ENCODE results near the gene C2. TPM values are rescaled to one million over a fixed set of nuclear protein-coding genes. Genes with fewer than 3 reads are reported as not detected.

C2 gene
- total and polyA plus RNA-seq, 3 donors from 2014 or later: 5.1 to 24.8 (median 6.3) TPM

- no peak overlapping the region for H3K4me3 ChIP-seq
- no peaks in the 10 kb centered on the region for H3K27me3 ChIP-seq
- intact Hi-C loops (cut with DNase I; ENCODE audit: low total_unique reads): no loop called here
- no peaks in the 10 kb centered on the region for H3K36me3 ChIP-seq (ENCODE audit: low read depth, missing control alignments)
- H3K27ac ChIP-seq: no peak overlapping the region
- WGBS, 2 donors: 81 to 85% methylated on average over 11 of the region's 11 CpGs
- no peaks in the 10 kb centered on the region for H3K9me3 ChIP-seq
- no peak for DNase-seq
- no peaks in the 10 kb centered on the region for H3K4me1 ChIP-seq
- TF ChIP-seq POLR2A (IDR thresholded peaks at IDR 0.05) (no peak), CTCF (IDR thresholded peaks at IDR 0.05) (no peak)
Measured at GRCh38 chr6:31911826-31912585, 15.5 kb upstream of the C2 start.

GRCh38 chr6:31915351-31915750, 12.2 kb upstream of the C2 start:
- DNase-seq: no peak
- no peaks in the 10 kb centered on the region for H3K9me3 ChIP-seq
- no peaks in the 10 kb centered on the region for H3K27me3 ChIP-seq
- H3K4me1 ChIP-seq: peaks cover 2% of the 10 kb centered on the region
- intact Hi-C loops (cut with DNase I; ENCODE audit: low total_unique reads): no loop called here
- no peak overlapping the region for H3K27ac ChIP-seq
- no peaks in the 10 kb centered on the region for H3K36me3 ChIP-seq (ENCODE audit: low read depth, missing control alignments)
- H3K4me3 ChIP-seq: no peak overlapping the region
- no peak for TF ChIP-seq CTCF (IDR thresholded peaks at IDR 0.05)
- TF ChIP-seq POLR2A (IDR thresholded peaks at IDR 0.05): no peak

- H3K4me3 ChIP-seq: no peak overlapping the region
- no peak for TF ChIP-seq CTCF (IDR thresholded peaks at IDR 0.05)
- no peak for TF ChIP-seq POLR2A (IDR thresholded peaks at IDR 0.05)
- H3K27me3 ChIP-seq: no peaks in the 10 kb centered on the region
- 77 to 78% methylated on average over 6 of the region's 6 CpGs for WGBS, 2 donors
- intact Hi-C loops (cut with DNase I; ENCODE audit: low total_unique reads): no loop called here
- peaks cover 2% of the 10 kb centered on the region for H3K4me1 ChIP-seq
- DNase-seq: no peak
- H3K9me3 ChIP-seq: no peaks in the 10 kb centered on the region
- no peak overlapping the region for H3K27ac ChIP-seq
- no peaks in the 10 kb centered on the region for H3K36me3 ChIP-seq (ENCODE audit: low read depth, missing control alignments)
Measured at GRCh38 chr6:31915756-31916155, 11.8 kb upstream of the C2 start.

- no peak for TF ChIP-seq CTCF (IDR thresholded peaks at IDR 0.05)
- no peak for TF ChIP-seq POLR2A (IDR thresholded peaks at IDR 0.05)
- Histone ChIP-seq H3K4me3 (no peak overlapping the region), H3K9me3 (no peaks in the 10 kb centered on the region), H3K4me1 (peaks cover 2% of the 10 kb centered on the region), H3K27me3 (no peaks in the 10 kb centered on the region), H3K27ac (no peak overlapping the region), H3K36me3 (ENCODE audit: low read depth, missing control alignments) (no peaks in the 10 kb centered on the region)
- DNase-seq: no peak
- 81 to 87% methylated on average over 8 of the region's 8 CpGs for WGBS, 2 donors
- intact Hi-C loops (cut with DNase I; ENCODE audit: low total_unique reads): no loop called here
Measured at GRCh38 chr6:31918069-31918720, 9.3 kb upstream of the C2 start.
